Measurements from ENCODE around the gene ST3GAL4. TPM values are rescaled to one million over a fixed set of nuclear protein-coding genes. Genes with fewer than 3 reads are reported as not detected.
A peak's percentile ranks its signal among the peaks of the same experiment; 100 is the strongest.

ST3GAL4 gene
- total and polyA plus RNA-seq, 2 of the 8 experiments (the other 6 are each of a cell fraction or from before 2014, with no cell fraction given): 15.6 to 20.0 TPM

GRCh38 chr11:126404367-126404766 is 48.9 kb downstream of the ST3GAL4 start:
- Histone ChIP-seq H3K23me2 (ENCODE audit: low read depth, low read length) (no peaks in the 10 kb centered on the region), H2BK20ac (ENCODE audit: low read length) (no peak overlapping the region), H3K18ac (ENCODE audit: extremely low read depth, low read length) (no peak overlapping the region), H3K27me3 (replicated peaks in 1 of 4; ENCODE audit: control insufficient read depth in 3 of 4, extremely low read depth in 1 of 4, insufficient read depth in 3 of 4, low read length in 3 of 4) (no peaks in the 10 kb centered on the region), H3K4ac (replicated peaks; ENCODE audit: insufficient read length, low read depth, low read length) (no peak overlapping the region), H3K4me1 (replicated peaks in 1 of 4; ENCODE audit: control insufficient read depth in 3 of 4, insufficient read depth in 4 of 4, low read length in 3 of 4) (peaks cover 2 to 15% (median 7%) of the 10 kb centered on the region in 4 experiments; a peak in 6 of 7 replicates), H3K36me3 (ENCODE audit: control insufficient read depth in 2 of 4, insufficient read depth in 4 of 4, low read length in 3 of 4) (peaks cover 0 to 4% (median 1%) of the 10 kb centered on the region in 4 experiments; a peak in 1 of 8 replicates), H2BK5ac (ENCODE audit: low read depth, low read length) (no peak overlapping the region), H4K8ac (ENCODE audit: extremely low read depth, insufficient read depth, low read length) (no peak overlapping the region; the same call in 1 of the 2 replicates), H3K14ac (ENCODE audit: insufficient read length) (no peak overlapping the region), H2AFZ (ENCODE audit: low read length) (no peak overlapping the region), H2BK120ac (replicated peaks; ENCODE audit: low read depth, low read length) (no peak overlapping the region), H3K79me1 (ENCODE audit: low read depth, low read length) (peaks cover 4% of the 10 kb centered on the region), H3K4me2 (ENCODE audit: insufficient read depth in 1 of 2, low read depth in 2 of 2, low read length in 2 of 2) (no peak overlapping the region), H3K4me3 (ENCODE audit: extremely low read depth in 1 of 4, insufficient read depth in 2 of 4, low read depth in 3 of 4, low read length in 4 of 4) (no peak overlapping the region), H3K9me3 (ENCODE audit: insufficient read depth in 2 of 2, low read depth in 1 of 2, low read length in 1 of 2) (no peaks in the 10 kb centered on the region), H2BK12ac (ENCODE audit: low read depth, low read length) (no peak overlapping the region), H3K56ac (replicated peaks; ENCODE audit: insufficient read length, low read depth, low read length) (no peak overlapping the region), H4K5ac (ENCODE audit: insufficient read length, low read depth, low read length) (no peak overlapping the region), H4K91ac (replicated peaks; ENCODE audit: insufficient read length, low read length) (no peak overlapping the region), H3K27ac (ENCODE audit: low read depth, low read length) (no peak overlapping the region), H3K9ac (replicated peaks in 1 of 4; ENCODE audit: extremely low read depth in 1 of 4, low read depth in 3 of 4, low read length in 3 of 4) (peak overlapping the region in 1 of 4 experiments; percentile 44; a peak in 1 of 7 replicates), H2AK5ac (ENCODE audit: low read depth, low read length) (no peak overlapping the region), H2BK15ac (ENCODE audit: low read length) (no peak overlapping the region), H4K20me1 (replicated peaks in 1 of 2; ENCODE audit: control insufficient read depth in 1 of 2, insufficient read depth in 2 of 2, low read length in 2 of 2) (no peaks in the 10 kb centered on the region), H3K23ac (ENCODE audit: insufficient read length) (no peak overlapping the region), H3K79me2 (ENCODE audit: control insufficient read depth in 1 of 2, insufficient read depth in 2 of 2, low read length in 2 of 2) (no peaks in the 10 kb centered on the region)
- CTCF ChIA-PET (ENCODE audit: partially characterized antibody): interaction anchor here (1.5 to 3.5 kb wide), 2 partner anchors 28 to 93 kb away, joined by 4 to 12 read pairs; no protein-coding TSS in a partner anchor
- POLR2A ChIA-PET (ENCODE audit: partially characterized antibody): interaction anchor here (0.6 kb wide), 1 partner anchor 26 kb away, joined by 3 read pairs; no protein-coding TSS in a partner anchor
- FAIRE-seq (no peak), DNase-seq (ENCODE audit: low read depth in 1 of 2, low spot score in 2 of 2) (no peak)
- WGBS, 2 experiments (ENCODE audit: extremely low coverage in 1 of 2, insufficient coverage in 1 of 2, insufficient read length in 1 of 2, insufficient replicate concordance in 2 of 2, low coverage in 1 of 2, low lambda C conversion rate in 2 of 2, missing lambda C conversion rate in 1 of 2): 78% methylated on average over 5 of the region's 5 CpGs; no CpG with 5 or more reads in 1 of the 2 experiments
- TF ChIP-seq CTCF (IDR thresholded peaks at IDR 0.05; ENCODE audit: control extremely low read depth in 1 of 3, insufficient read depth in 1 of 3, low read depth in 1 of 3, low read length in 3 of 3) (no peak), POLR2A (IDR thresholded peaks at IDR 0.05; ENCODE audit: control extremely low read depth in 1 of 2, low read depth in 2 of 2, low read length in 2 of 2) (no peak), CTBP2 (IDR thresholded peaks at IDR 0.05; ENCODE audit: borderline replicate concordance, insufficient read depth, insufficient read length, low read length) (no peak), BRCA1 (IDR thresholded peaks at IDR 0.05; ENCODE audit: low read depth, low read length) (no peak), POLR2AphosphoS5 (IDR thresholded peaks at IDR 0.05; ENCODE audit: low read depth, low read length) (no peak), SIN3A (conservative IDR thresholded peaks at IDR 0.05 in 1 of 2, IDR thresholded peaks at IDR 0.05 in 1 of 2; ENCODE audit: low read depth in 1 of 2, low read length in 2 of 2) (no peak), KDM4A (IDR thresholded peaks at IDR 0.05; ENCODE audit: low read depth, low read length, severe bottlenecking) (no peak), MAFK (IDR thresholded peaks at IDR 0.05; ENCODE audit: low read depth, low read length) (no peak), BACH1 (IDR thresholded peaks at IDR 0.05; ENCODE audit: low read length) (no peak), BCL11A (IDR thresholded peaks at IDR 0.05; ENCODE audit: low read depth in 2 of 2, low read length in 2 of 2) (no peak)
